Hepatocyte (in vitro differentiated cells): ENCODE results near the gene ACTL7A.
"Not testable (repeated sequence)": the region's sequence is repeated elsewhere in the genome, so short reads cannot be mapped to it uniquely, and the experiment has no call there.

Source experiments
- EZH2 ChIP-seq: fragments of 200-600 bp; sonication (generic); IDR thresholded peaks from 2 replicates; pipeline ENCODE4 v1.6.1; 2016; ENCODE audit warnings: antibody characterized with exemption, mild to moderate bottlenecking, borderline replicate concordance
- EZH2phosphoT487 ChIP-seq: fragments of 200-600 bp; sonication (generic); IDR thresholded peaks from one replicate; pipeline ENCODE4 v1.6.1; 2018; ENCODE audit warnings: antibody characterized with exemption, mild to moderate bottlenecking, low read depth, moderate library complexity; ENCODE audit not compliant: unreplicated experiment, severe bottlenecking
- TF ChIP-seq, protein P1 (sequence below): fragments of 200-600 bp; sonication (generic); IDR thresholded peaks from 2 replicates; pipeline ENCODE4 v1.5.1; 2016; ENCODE audit warnings: antibody characterized with exemption, mild to moderate bottlenecking; ENCODE audit not compliant: poor library complexity

DNA sequence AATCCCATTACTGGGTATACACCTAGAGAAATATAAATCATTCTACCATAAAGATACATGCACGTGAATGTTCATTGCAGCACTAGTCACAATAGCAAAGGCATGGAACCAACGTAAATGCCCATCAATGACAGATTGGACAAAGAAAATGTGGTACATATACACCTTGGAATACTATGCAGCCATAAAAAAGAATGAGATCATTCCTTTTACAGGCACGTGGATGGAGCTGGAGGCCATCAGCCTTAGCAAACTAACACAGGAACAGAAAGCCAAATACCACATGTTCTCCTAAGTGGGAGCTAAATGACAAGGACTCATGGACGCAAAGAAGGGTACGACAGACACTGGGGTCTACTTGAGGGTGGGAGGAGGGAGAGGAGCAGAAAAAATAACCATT is 22.5 kb upstream of the ACTL7A start:
- TF ChIP-seq EZH2, EZH2phosphoT487: not testable (repeated sequence)
- TF ChIP-seq, protein P1, sequence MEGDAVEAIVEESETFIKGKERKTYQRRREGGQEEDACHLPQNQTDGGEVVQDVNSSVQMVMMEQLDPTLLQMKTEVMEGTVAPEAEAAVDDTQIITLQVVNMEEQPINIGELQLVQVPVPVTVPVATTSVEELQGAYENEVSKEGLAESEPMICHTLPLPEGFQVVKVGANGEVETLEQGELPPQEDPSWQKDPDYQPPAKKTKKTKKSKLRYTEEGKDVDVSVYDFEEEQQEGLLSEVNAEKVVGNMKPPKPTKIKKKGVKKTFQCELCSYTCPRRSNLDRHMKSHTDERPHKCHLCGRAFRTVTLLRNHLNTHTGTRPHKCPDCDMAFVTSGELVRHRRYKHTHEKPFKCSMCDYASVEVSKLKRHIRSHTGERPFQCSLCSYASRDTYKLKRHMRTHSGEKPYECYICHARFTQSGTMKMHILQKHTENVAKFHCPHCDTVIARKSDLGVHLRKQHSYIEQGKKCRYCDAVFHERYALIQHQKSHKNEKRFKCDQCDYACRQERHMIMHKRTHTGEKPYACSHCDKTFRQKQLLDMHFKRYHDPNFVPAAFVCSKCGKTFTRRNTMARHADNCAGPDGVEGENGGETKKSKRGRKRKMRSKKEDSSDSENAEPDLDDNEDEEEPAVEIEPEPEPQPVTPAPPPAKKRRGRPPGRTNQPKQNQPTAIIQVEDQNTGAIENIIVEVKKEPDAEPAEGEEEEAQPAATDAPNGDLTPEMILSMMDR, result not testable (repeated sequence)
